GM19099 (cell line): ENCODE measurements around the gene NSD1.

Experiments
- POLR2A ChIP-seq: IDR thresholded peaks from 3 replicates; pipeline ENCODE4 v1.6.1; 2011; ENCODE audit warnings: low read depth; ENCODE audit not compliant: insufficient read length; ENCODE audit errors: extremely low read depth

The NSD1 gene

GRCh38 chr5:177334781-177335700 is 201.5 kb downstream of the NSD1 start:
- no peak for TF ChIP-seq POLR2A

- no peak for TF ChIP-seq POLR2A
Measured at GRCh38 chr5:177335701-177336065, 202.1 kb downstream of the NSD1 start.

DNA sequence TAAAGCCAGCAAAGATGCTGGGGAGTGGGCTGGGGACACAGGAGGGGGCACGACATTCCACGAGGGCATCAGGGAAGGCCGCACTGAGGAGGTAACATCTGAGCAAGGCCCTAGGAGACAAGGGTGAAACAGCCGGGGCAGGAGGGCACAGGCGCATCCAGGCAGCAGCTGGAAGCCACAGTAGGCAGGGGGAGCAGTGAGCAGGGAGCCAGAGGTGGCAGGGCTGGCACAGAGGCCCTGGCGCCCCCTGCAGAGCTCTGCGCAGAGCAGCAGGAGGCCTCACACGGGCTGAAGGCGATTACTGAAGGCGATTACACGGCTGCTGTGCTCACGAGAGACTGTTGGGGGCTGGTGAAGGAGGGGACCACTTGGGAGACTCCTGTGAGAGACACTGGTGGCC is 202.5 kb downstream of the NSD1 start:
- TF ChIP-seq POLR2A = no peak

DNA sequence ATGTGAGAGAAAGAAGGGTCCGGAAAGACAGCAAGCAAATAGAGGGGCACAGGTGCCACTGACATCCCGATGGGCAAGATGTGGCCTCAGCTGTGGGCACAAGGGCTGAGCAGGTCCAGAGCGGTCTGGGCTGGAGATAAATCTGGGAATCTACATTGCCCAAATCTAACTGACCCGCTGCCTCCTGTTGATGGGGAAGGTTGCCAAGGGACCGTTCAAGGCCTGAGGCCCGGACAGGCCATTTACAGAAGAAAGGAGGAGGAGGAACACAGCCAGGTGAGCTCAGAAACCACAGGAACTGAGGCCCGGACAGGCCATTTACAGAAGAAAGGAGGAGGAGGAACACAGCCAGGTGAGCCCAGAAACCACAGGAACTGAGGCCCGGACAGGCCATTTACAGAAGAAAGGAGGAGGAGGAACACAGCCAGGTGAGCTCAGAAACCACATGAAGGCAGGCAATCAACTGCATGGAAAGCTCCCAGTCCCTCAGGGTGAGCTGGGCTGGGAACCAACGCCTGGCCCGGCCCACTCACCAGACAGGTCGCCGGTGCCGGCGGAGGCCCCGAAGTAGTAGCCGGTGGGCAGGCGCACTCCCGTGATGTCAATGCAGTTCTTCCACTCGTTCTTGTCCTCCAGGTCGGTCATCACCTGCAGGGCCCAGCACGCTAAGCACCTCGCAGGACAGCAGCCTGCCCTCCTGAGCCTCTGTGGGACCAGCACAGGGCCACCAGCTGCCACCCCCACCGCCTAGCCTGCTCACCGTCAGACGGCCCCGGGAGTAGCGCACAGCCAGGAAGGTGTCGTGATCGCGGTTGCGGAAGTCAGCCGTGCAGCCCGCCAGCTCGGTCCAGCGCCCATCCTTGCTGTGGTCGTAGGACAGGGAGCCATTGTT is 203.3 kb downstream of the NSD1 start:
- TF ChIP-seq POLR2A = no peak

- TF ChIP-seq POLR2A = no peak
Measured at GRCh38 chr5:177338251-177339106, 204.9 kb downstream of the NSD1 start.

- TF ChIP-seq POLR2A = no peak
Measured at GRCh38 chr5:177339107-177339638, 205.6 kb downstream of the NSD1 start.

GRCh38 chr5:177343777-177344176 is 210.2 kb downstream of the NSD1 start:
- no peak for TF ChIP-seq POLR2A

- TF ChIP-seq POLR2A = no peak
Measured at GRCh38 chr5:177344891-177345290, 211.3 kb downstream of the NSD1 start.

DNA sequence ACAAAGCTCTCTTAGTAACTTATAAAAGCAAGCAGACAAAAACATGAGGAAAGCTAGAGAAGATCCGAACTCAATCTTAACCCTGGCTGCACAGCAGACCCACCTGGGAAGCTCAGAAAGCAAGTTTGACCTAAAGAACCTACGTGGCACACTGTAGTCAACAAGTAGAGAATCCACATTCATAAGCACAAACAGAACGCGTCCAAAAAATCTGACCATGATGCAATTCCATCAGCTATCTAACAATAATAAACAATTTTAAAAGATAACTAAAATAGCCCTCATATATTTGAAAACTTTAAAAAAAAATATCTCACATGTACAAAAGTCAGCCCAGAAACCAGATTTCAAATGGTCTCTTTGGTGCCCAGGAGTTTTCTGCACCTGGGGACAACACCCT is 213.2 kb downstream of the NSD1 start:
- TF ChIP-seq POLR2A = no peak

DNA sequence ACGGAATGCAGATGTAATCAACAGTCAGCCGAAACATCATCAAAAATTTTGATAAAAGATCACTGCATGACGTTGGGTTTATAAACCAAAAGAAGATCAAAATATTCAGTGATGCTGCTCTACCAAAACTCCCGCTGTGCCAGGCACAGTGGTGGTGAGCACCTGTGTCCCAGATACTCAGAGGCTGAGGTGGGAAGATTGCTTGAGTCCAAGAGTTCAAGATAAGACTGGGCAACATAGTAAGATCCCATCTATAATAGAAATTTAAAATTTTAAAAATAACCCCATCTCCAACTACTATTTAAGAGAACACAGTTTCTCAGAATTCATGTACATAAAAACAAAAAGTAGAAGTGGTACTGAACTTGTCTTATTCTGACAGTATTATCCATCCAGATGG is 214.1 kb downstream of the NSD1 start:
- no peak for TF ChIP-seq POLR2A

DNA sequence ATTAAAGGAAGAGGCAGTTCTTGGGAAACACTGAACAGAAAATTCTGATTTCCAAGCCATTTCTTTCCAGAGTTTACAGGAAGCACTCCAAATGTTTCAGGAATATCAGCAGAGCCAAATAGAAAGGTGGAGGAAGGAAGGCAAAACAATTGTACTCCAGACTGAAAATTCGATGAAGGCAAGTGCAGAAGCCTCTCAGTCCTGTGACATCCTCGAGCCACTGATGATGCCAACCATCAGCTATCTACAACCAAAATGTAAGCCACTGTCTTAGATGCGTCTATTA is 215.7 kb downstream of the NSD1 start:
- no peak for TF ChIP-seq POLR2A

DNA sequence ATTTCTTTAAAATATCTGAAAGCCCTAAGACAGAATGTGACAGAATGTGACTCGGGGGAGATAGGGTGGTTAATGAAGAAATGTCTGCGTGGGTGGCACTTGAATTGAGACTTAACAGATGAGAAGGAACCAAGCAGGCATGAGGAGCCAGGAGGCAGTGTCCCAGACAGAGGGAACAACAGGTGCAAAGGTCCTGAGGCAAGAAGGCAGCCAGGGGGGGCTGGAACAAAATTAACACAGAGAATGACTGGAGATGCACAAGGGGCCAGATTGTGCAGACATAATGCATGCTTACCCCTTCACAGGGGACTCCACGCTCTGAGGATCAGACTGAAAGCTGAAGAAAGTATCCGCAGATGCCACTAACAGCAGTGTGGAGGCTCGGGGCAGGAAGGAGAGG is 216.2 kb downstream of the NSD1 start:
- no peak for TF ChIP-seq POLR2A
